ENCODE data around the gene CNOT9. TPM values are rescaled to one million over a fixed set of nuclear protein-coding genes. Genes with fewer than 3 reads are reported as not detected.

CNOT9 gene
- total RNA-seq, 1 donor = 57.4 TPM

DNA sequence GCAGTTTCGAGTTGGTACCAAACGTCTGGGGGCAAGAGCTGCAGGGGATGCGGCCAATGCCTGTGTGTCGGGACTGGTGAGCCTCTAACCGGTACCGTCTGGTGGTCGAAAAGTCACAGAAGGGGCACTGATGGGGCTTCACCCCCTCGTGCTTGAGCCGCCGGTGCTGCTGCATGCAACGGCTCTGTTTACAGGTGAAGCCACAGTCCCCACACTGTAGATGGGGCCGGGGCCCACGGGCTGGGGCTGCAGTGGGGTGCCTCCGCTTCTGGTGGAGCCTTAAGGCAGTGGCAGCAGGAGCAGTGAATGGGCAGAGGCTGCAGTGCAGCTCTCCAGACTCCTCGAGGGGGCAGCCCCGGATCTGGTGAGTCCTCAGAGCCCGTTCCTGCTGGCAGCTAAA, 74.1 kb downstream of the CNOT9 start:
- DNase-seq (ENCODE audit: low read depth in 2 of 3, low spot score in 2 of 3) = no peak

DNA sequence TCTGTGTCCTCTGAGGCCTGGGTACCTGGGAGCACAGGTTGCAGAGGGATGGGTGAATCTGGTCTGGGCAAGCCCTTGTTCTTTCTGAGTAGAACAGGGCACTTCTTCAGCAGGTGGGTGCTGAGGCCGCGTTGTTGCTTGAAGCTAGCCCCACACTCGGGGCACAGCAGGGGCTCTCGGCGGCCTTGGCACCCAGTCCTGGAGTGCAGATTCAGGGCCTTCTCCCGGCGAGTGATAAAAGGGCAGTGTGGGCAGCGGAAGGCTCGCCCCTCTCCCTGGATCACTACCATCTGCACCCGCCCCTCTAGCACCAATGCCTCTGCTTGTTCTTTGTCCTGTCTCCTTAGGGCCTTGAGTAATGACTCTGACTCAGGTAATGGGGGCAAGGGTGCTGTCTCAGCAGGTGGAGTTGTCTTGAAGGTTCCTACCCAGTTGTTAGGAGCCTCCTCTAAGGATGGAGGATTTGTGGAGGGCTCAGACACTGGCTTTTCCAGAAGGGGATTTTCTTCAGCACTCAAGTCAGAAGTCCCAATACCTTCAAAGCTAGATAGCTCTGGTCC, 75.2 kb downstream of the CNOT9 start:
- DNase-seq (ENCODE audit: low read depth in 2 of 3, low spot score in 2 of 3) = no peak

DNA sequence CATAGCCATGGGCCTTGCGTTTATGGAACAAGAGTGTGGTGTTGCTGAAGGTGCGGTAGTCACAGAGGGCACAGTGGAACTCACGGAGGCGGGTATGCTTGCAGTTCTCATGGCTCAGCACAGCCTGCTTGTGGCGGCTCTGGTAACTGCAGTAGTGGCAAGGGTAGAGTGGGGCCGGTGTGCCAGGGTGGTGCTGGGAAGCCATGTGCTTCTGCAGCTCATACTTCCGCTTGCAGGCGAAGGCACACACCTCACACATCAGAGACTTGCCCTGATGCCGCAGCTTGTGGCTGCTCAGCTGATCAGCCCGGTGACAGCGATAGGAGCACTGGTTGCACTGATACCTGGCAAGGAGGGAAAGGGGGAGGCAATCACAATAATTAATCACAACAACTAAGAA, 76.1 kb downstream of the CNOT9 start:
- DNase-seq (ENCODE audit: low read depth in 2 of 3, low spot score in 2 of 3) = no peak

DNA sequence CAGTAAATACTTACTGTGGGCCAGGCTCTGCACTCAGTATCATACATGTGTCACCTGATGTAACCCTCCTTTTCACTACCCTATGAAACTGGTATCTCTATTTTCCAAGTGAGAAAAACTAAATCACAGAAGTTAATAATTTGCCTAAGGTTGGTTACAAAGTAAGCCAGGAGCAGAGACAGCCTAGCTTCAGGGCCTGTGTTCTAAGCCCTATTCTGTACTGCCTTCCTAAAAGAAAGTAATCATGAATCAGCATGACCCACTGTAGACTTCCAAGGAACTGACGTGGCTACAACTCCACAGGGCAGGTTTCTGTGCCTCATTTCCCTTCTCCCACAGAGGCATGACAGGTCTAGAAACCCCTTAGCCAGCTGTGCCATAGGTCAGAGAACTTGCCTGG, 76.5 kb downstream of the CNOT9 start:
- DNase-seq (ENCODE audit: low read depth in 2 of 3, low spot score in 2 of 3) = no peak

Small RNA genes within 50 kb of the gene (small RNA-seq; reads per million reads assigned to genes)
- not detected for gene RNU6-136P

Other genes with a start within 250 kb of the CNOT9 start
- gene CATIP, start 212.0 kb upstream of the CNOT9 start, total RNA-seq = 0.27 TPM
- 3.8 TPM for gene SLC11A1, start 186.6 kb upstream of the CNOT9 start, total RNA-seq
- gene CTDSP1, start 169.0 kb upstream of the CNOT9 start, total RNA-seq = 152 TPM
- gene VIL1, start 149.7 kb upstream of the CNOT9 start, total RNA-seq = under 0.01 TPM
- 3.8 TPM for gene USP37, start 488 bp upstream of the CNOT9 start, total RNA-seq
- gene PLCD4, start 39.1 kb downstream of the CNOT9 start, total RNA-seq = 0.27 TPM
- gene ZNF142, start 90.8 kb downstream of the CNOT9 start, total RNA-seq = 32.9 TPM
- gene BCS1L, start 90.8 kb downstream of the CNOT9 start, total RNA-seq = 33.4 TPM
- gene RNF25, start 103.2 kb downstream of the CNOT9 start, total RNA-seq = 22.4 TPM
- 18.0 TPM for gene STK36, start 103.2 kb downstream of the CNOT9 start, total RNA-seq
- 12.1 TPM for gene TTLL4, start 142.0 kb downstream of the CNOT9 start, total RNA-seq
- 0.27 TPM for gene CYP27A1, start 213.3 kb downstream of the CNOT9 start, total RNA-seq